ENCODE measurements around the gene RAI14. TPM values are rescaled to one million over a fixed set of nuclear protein-coding genes. Genes with fewer than 3 reads are reported as not detected.
A peak's percentile ranks its signal among the peaks of the same experiment; 100 is the strongest.

Gene RAI14
- total RNA-seq, 4 donors from 2014 or later: 26.9 to 40.4 (median 32.1) TPM

- WGBS, 2 donors: 78 to 87% methylated on average over 2 of the region's 2 CpGs
- intact Hi-C loops (cut with DNase I; ENCODE audit: low total_unique reads): no loop called here
- H3K4me3 ChIP-seq (ENCODE audit: low read depth, poor library complexity, severe bottlenecking): no peak overlapping the region
- DNase-seq (ENCODE audit: low spot score in 2 of 2): no peak
- TF ChIP-seq POLR2A (IDR thresholded peaks at IDR 0.05): no peak
- TF ChIP-seq, protein P1, sequence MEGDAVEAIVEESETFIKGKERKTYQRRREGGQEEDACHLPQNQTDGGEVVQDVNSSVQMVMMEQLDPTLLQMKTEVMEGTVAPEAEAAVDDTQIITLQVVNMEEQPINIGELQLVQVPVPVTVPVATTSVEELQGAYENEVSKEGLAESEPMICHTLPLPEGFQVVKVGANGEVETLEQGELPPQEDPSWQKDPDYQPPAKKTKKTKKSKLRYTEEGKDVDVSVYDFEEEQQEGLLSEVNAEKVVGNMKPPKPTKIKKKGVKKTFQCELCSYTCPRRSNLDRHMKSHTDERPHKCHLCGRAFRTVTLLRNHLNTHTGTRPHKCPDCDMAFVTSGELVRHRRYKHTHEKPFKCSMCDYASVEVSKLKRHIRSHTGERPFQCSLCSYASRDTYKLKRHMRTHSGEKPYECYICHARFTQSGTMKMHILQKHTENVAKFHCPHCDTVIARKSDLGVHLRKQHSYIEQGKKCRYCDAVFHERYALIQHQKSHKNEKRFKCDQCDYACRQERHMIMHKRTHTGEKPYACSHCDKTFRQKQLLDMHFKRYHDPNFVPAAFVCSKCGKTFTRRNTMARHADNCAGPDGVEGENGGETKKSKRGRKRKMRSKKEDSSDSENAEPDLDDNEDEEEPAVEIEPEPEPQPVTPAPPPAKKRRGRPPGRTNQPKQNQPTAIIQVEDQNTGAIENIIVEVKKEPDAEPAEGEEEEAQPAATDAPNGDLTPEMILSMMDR (IDR thresholded peaks at IDR 0.05): no peak
Measured at GRCh38 chr5:34648840-34649158, 7.3 kb upstream of the RAI14 start.

- intact Hi-C loops (cut with DNase I; ENCODE audit: low total_unique reads): no loop called here
- DNase-seq (ENCODE audit: low spot score in 2 of 2): no peak
- no peak overlapping the region for H3K4me3 ChIP-seq (ENCODE audit: low read depth, poor library complexity, severe bottlenecking)
- TF ChIP-seq POLR2A (IDR thresholded peaks at IDR 0.05): no peak
- TF ChIP-seq, protein P1 (IDR thresholded peaks at IDR 0.05): no peak
- WGBS, 2 donors: 38 to 51% methylated on average over 2 of the region's 2 CpGs
Measured at GRCh38 chr5:34651791-34652190, 4.3 kb upstream of the RAI14 start.

GRCh38 chr5:34652466-34652865 is 3.7 kb upstream of the RAI14 start:
- TF ChIP-seq, protein P1 (IDR thresholded peaks at IDR 0.05): no peak
- TF ChIP-seq POLR2A (IDR thresholded peaks at IDR 0.05): no peak
- WGBS, 2 donors: 55 to 57% methylated on average over 5 of the region's 5 CpGs
- H3K4me3 ChIP-seq (ENCODE audit: low read depth, poor library complexity, severe bottlenecking): no peak overlapping the region
- no peak for DNase-seq (ENCODE audit: low spot score in 2 of 2)
- intact Hi-C loops (cut with DNase I; ENCODE audit: low total_unique reads): no loop called here

GRCh38 chr5:34652914-34653313 is 3.2 kb upstream of the RAI14 start:
- TF ChIP-seq, protein P1 (IDR thresholded peaks at IDR 0.05): no peak
- no peak for TF ChIP-seq POLR2A (IDR thresholded peaks at IDR 0.05)
- H3K4me3 ChIP-seq (ENCODE audit: low read depth, poor library complexity, severe bottlenecking): no peak overlapping the region
- no peak for DNase-seq (ENCODE audit: low spot score in 2 of 2)
- intact Hi-C loops (cut with DNase I; ENCODE audit: low total_unique reads): no loop called here

GRCh38 chr5:34653708-34654107 is 2.4 kb upstream of the RAI14 start:
- H3K4me3 ChIP-seq (ENCODE audit: low read depth, poor library complexity, severe bottlenecking): no peak overlapping the region
- no peak for TF ChIP-seq POLR2A (IDR thresholded peaks at IDR 0.05)
- TF ChIP-seq, protein P1 (IDR thresholded peaks at IDR 0.05): no peak
- DNase-seq (ENCODE audit: low spot score in 2 of 2): no peak
- intact Hi-C loops (cut with DNase I; ENCODE audit: low total_unique reads): no loop called here

DNA sequence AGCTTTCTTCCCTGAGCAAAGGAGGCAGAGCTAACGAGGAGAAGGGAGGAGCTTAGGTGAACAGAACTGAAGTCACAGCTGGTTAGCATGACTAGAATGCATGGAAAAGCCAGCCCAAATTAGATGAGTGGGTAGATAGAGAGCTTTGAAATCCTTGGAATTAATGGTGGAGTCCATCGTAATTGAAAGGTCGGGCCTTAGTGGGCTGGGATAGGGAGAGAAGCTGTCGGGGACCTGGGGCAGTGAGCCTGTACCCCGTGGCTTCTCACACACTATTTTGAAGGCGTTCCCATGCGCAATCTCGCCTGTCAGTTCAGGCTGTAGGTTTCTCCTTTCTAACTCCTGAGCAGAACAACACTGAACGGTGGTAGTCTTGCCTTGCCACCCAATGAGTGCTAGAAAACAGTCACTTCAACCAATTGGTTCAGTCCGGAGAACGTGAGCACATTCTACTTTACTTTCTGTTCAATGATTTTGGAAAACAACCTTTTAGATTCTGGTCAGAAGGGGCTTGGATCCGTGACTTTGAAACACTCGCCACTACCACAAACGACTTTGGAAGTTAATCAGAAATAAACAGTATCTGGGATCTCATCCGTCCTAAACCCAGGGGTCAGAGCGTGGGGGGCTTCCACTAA is 655 bp upstream of the RAI14 start:
- peak; percentile 54 to 91 for DNase-seq (ENCODE audit: low spot score in 2 of 2)
- peak overlapping the region; percentile 66 for H3K4me3 ChIP-seq (ENCODE audit: low read depth, poor library complexity, severe bottlenecking)
- WGBS, 2 donors: 1% methylated on average over 16 of the region's 16 CpGs
- intact Hi-C loops (cut with DNase I; ENCODE audit: low total_unique reads): no loop called here
- TF ChIP-seq POLR2A (IDR thresholded peaks at IDR 0.05): no peak
- TF ChIP-seq, protein P1 (IDR thresholded peaks at IDR 0.05): no peak

Data from lower leg skin (tissue), 4 donors.